ENCODE measurements around the gene CCDC148.
"Not testable (repeated sequence)": the region's sequence is repeated elsewhere in the genome, so short reads cannot be mapped to it uniquely, and the experiment has no call there.

The CCDC148 gene

GRCh38 chr2:158273791-158274190 lies 182.8 kb downstream of the CCDC148 start:
- peak; percentile 18 for DNase-seq

GRCh38 chr2:158270536-158270935 lies 186.0 kb downstream of the CCDC148 start:
- DNase-seq, result no peak

GRCh38 chr2:158269143-158269542 lies 187.4 kb downstream of the CCDC148 start:
- peak; percentile 87 for DNase-seq

- DNase-seq, result peak; percentile 93
These were observed 190.4 kb downstream of the CCDC148 start for GRCh38 chr2:158266111-158266510.

GRCh38 chr2:158255257-158255656 lies 201.3 kb downstream of the CCDC148 start:
- DNase-seq, result peak; percentile 92

GRCh38 chr2:158253170-158253569 lies 203.4 kb downstream of the CCDC148 start:
- peak; percentile 9 for DNase-seq

GRCh38 chr2:158251356-158251755 lies 205.2 kb downstream of the CCDC148 start:
- no peak for DNase-seq

- DNase-seq, result no peak
These were observed 213.2 kb downstream of the CCDC148 start for GRCh38 chr2:158243392-158243791.

GRCh38 chr2:158242280-158242679 lies 214.3 kb downstream of the CCDC148 start:
- no peak for DNase-seq

- DNase-seq, result peak; percentile 71
These were observed 215.6 kb downstream of the CCDC148 start for GRCh38 chr2:158240975-158241374.

GRCh38 chr2:158239271-158239670 lies 217.3 kb downstream of the CCDC148 start:
- peak; percentile 5 for DNase-seq

- no peak for DNase-seq
These were observed 222.1 kb downstream of the CCDC148 start for GRCh38 chr2:158234497-158234896.

- peak; percentile 56 for DNase-seq
These were observed 224.1 kb downstream of the CCDC148 start for GRCh38 chr2:158232476-158232875.

GRCh38 chr2:158228943-158229508 lies 227.5 kb downstream of the CCDC148 start:
- no peak for DNase-seq

- not testable (repeated sequence) for DNase-seq
These were observed 233.5 kb downstream of the CCDC148 start for GRCh38 chr2:158223066-158223465.

GRCh38 chr2:158221063-158222020 lies 235.2 kb downstream of the CCDC148 start:
- peak; percentile 75 for DNase-seq

- DNase-seq, result no peak
These were observed 239.0 kb downstream of the CCDC148 start for GRCh38 chr2:158217593-158217992.

- peak; percentile 83 for DNase-seq
These were observed 242.1 kb downstream of the CCDC148 start for GRCh38 chr2:158214431-158214830.

- peak; percentile 35 for DNase-seq
These were observed 242.8 kb downstream of the CCDC148 start for GRCh38 chr2:158213773-158214172.

GRCh38 chr2:158212301-158212700 lies 244.3 kb downstream of the CCDC148 start:
- DNase-seq, result no peak

- DNase-seq, result peak; percentile 20
These were observed 245.1 kb downstream of the CCDC148 start for GRCh38 chr2:158211502-158211901.

GRCh38 chr2:158207354-158207753 lies 249.2 kb downstream of the CCDC148 start:
- no peak for DNase-seq

- peak; percentile 71 for DNase-seq
These were observed 251.3 kb downstream of the CCDC148 start for GRCh38 chr2:158205215-158205614.

GRCh38 chr2:158204741-158205165 lies 251.8 kb downstream of the CCDC148 start:
- no peak for DNase-seq

All from NCI-H69 (cell line).